HG02588 (cell line): ENCODE measurements around the gene PPP1R12B.
"Not testable (repeated sequence)": the region's sequence is repeated elsewhere in the genome, so short reads cannot be mapped to it uniquely, and the experiment has no call there.

ENCODE experiments used
- ATAC-seq: cut with Tn5 transposase; IDR thresholded peaks from one replicate; pipeline ENCODE4 v1.9.1; 2021; ENCODE audit warnings: mild to moderate bottlenecking, moderate library complexity; ENCODE audit not compliant: unreplicated experiment

PPP1R12B gene

DNA sequence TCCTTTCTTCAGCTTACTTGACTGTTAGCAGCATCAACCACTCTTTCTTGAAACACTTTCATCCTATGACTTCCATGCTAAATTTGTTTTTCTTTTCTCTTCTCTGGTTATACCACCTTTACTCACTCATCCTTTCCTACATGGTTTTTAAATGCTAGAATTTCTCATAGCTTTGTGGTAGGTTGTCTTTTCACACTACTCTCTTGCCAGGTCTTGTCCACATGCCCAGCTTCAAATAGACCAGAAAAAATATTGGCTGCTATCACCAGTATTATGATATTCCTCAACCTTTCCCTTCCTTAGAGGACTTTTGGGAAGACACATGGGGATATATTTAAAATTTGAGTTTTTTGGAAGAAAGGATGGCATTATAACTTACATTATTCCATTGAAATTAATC, 48.8 kb downstream of the PPP1R12B start:
- ATAC-seq, result no peak

DNA sequence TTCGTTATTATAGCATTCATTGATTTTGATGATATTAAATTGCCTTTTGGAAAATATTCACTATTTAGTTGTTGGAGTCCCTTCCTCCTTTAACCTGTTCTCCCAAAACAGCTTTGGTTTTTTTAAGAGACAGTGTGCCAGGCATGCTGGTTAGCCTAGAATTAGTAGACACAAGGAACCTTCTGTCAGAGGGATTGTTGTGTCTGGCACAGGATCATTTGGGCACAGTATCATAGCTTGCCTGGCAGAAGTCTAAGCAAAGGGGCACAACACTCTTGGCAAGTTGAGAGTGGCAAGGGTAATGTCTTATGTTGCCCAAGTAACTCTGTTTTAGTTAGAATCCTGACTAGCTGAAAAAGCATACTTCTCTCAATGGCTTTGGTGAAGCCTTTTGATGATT, 49.9 kb downstream of the PPP1R12B start:
- not testable (repeated sequence) for ATAC-seq

DNA sequence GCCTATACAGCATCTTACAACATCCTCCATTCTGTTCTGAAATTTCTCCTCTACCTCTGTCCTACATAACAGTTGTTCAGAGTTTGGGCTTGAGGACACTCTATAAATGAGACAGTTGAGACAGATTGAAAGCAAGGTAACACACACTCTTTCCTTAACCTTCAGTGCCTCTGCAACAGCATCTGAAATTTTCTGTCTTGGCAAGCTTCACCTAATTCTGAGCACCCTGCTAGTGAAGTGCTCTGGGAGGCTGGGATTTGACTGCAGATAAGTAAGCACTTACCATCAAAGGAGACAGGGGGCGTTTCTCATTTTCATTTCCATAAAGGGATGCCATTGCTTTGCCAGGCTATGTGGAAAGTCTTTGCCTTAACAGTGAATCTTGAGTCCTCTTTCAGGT, 53.3 kb downstream of the PPP1R12B start:
- not testable (repeated sequence) for ATAC-seq

DNA sequence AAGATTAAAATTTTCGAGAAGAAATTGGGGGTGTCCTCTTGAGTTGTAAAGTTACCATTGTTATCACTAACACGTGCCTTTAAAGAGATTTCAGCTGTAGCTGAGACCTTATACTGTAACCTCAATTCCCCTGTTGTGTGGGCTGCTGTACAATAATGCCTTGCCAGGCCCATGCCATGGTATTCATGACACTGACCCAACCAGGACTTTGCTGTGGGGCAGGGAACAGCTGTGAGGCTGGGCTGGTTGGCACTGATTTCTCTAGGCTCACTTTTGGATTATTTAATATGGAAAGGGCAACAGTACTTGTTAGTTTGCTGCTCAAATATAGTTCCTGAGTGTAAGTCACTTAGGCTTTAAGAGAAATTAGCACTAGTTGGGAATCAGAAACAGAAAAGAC, 54.9 kb downstream of the PPP1R12B start:
- not testable (repeated sequence) for ATAC-seq

GRCh38 chr1:202405928-202406327, 57.4 kb downstream of the PPP1R12B start:
- no peak for ATAC-seq

DNA sequence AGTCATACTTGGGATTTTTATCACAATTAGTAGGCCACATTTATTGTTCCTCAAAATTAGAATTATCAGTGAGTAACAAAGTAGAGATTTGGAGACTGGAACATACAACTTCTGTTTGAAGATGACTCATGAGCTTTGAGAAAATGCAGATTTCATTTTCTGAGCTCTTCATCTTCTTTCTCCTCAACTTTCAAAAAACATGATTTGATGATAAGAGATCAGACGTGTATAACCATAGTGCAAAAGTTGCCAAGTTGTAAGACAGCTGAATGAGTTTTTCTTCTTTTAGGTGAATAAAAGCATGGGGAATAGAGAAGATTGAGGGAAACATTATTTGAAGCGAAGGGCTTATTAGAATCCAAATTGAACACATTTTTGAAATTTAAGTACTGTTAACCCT, 58.4 kb downstream of the PPP1R12B start:
- ATAC-seq, result not testable (repeated sequence)

GRCh38 chr1:202407378-202407777, 58.9 kb downstream of the PPP1R12B start:
- not testable (repeated sequence) for ATAC-seq

DNA sequence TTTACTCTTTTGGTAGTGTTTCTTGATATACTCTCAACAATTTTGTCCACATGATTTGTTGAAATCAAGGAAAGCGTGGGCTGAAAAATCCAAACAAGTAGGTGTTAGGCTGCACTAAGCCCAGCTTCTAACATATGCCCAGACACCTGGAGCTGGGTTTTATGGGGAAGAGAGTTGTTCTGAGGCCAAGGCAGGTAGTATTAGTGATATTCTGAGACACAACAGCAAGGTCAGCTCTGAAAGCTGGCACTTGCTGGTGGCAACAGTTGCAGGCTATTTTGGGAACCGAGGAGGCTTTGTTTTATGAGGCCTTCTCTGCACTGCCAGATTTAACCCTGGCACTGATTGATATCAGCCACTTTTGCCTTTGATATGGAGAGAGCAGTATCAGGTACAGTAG, 61.8 kb downstream of the PPP1R12B start:
- ATAC-seq, result not testable (repeated sequence)

- not testable (repeated sequence) for ATAC-seq
Observed at GRCh38 chr1:202410854-202411357, 62.4 kb downstream of the PPP1R12B start.

- no peak for ATAC-seq
Observed at GRCh38 chr1:202411422-202411821, 62.9 kb downstream of the PPP1R12B start.

DNA sequence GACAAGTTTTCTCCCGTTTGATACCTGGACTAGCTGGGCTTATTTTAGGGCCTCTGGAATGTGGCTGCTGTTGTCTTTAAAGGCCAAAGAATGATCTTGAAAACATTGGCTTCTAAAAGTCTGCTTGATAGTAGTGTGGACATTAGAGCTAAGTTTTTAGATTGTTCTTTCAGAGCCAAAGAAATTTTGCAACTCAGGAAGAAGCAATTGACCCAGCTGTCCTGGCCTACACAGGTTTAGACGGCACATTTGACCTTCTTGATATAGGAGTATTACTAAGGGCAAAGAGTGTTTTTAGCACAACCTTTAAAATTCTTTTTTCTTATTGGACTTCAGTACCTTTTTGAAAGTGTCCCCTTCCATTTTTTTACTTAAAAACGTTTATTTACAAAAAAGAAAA, 63.9 kb downstream of the PPP1R12B start:
- ATAC-seq, result not testable (repeated sequence)

- ATAC-seq, result no peak
Observed at GRCh38 chr1:202416641-202417040, 68.1 kb downstream of the PPP1R12B start.

DNA sequence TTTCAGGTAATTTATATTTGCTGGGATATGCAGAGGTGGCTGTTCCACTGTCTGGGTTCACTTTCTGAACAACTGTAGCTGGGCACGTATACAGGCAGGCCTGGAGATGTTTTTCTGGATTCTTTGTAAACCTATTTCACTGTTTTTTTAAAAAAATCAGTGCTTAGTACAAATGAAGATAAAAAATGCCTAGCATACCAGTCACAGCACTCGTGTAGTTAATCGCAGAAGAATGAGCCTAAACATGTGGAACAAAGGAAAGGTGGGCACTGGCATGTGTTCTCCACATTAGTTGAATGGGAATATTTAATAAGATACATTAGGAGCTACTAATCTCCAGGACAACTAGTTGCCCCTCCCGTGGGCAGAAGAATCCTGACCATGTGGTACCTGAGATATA, 68.6 kb downstream of the PPP1R12B start:
- not testable (repeated sequence) for ATAC-seq

GRCh38 chr1:202417762-202418201, 69.3 kb downstream of the PPP1R12B start:
- ATAC-seq, result not testable (repeated sequence)

DNA sequence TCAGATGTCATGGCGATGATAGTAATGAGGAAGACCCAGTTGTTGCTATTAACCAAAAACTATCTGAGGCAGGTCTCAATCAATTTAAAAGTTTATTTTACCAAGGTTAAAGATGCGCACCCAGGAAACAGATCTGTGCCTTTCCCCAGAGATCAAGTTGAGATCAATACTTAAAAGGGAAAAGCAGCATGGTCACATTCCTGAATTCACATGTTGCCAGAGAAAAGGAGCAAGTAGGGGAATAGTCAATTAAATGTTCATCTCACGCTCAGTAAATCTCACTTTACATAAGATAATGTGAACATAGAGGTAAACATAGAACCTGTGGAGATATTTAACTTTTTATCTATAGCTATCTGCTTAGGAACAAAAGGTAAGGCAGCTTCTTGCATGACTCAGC, 71.2 kb downstream of the PPP1R12B start:
- ATAC-seq, result not testable (repeated sequence)

- not testable (repeated sequence) for ATAC-seq
Observed at GRCh38 chr1:202420422-202421094, 72.1 kb downstream of the PPP1R12B start.

GRCh38 chr1:202422709-202423108, 74.2 kb downstream of the PPP1R12B start:
- ATAC-seq, result not testable (repeated sequence)

DNA sequence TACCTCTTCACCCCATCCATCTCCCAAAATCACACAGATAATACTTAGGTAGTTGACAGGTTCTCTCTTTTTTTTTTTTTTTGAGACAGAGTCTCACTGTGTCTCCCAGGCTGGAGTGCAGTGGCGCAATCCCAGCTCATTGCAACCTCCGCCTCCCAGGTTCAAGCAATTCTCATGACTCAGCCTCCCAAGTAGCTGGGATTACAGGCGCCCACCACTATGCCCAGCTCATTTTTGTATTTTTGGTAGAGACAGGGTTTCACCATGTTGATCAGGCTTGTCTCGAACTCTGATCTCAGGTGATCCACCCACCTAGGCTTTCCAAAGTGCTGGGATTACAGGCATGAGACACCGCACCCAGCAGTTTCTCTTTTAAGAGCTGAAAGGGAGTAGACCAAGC, 75.8 kb downstream of the PPP1R12B start:
- ATAC-seq, result not testable (repeated sequence)

- not testable (repeated sequence) for ATAC-seq
Observed at GRCh38 chr1:202430111-202430510, 81.6 kb downstream of the PPP1R12B start.

DNA sequence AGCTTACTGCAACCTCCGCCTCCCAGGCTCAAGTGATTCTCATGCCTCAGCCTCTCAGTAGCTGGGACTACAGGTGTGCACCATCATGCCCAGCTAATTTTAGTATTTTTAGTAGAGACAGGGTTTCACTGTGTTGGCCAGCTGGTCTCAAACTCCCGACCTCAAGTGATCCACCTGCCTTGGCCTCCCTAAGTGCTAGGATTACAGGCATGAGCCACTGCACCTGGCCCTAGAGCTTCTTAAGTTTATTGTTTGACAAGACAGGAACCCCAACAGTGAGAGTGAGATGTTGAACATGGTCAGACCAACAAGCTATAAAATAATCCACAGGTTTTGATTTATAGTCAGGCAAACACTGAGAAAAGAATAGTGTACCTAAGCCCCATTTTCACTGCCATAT, 83.8 kb downstream of the PPP1R12B start:
- not testable (repeated sequence) for ATAC-seq

- no peak for ATAC-seq
Observed at GRCh38 chr1:202433155-202434043, 84.9 kb downstream of the PPP1R12B start.

- no peak for ATAC-seq
Observed at GRCh38 chr1:202434059-202434458, 85.6 kb downstream of the PPP1R12B start.
